WTC11 (cell line): ENCODE data around the gene ZMYND12. TPM values are rescaled to one million over a fixed set of nuclear protein-coding genes. Genes with fewer than 3 reads are reported as not detected.
"Not testable (repeated sequence)": the region's sequence is repeated elsewhere in the genome, so short reads cannot be mapped to it uniquely, and the experiment has no call there.

Source experiments
- ATAC-seq: fragments of 200-7000 bp; cut with Tn5 transposase; 2 replicates; pipeline ENCODE4 v1.10.0; 2021; ENCODE audit warnings: mild to moderate bottlenecking, moderate library complexity
- CTCF ChIA-PET: fragments of 300-600 bp; sonication (Branson Sonifier 250); formaldehyde crosslinking; loops from one replicate; lab custom pipeline; 2021; ENCODE audit warnings: antibody characterized with exemption; lab: Charles Lee
- POLR2A ChIA-PET: fragments of 350-600 bp; sonication (Branson Sonifier 250); formaldehyde crosslinking; loops from one replicate; lab custom pipeline; 2021; ENCODE audit warnings: antibody characterized with exemption; lab: Charles Lee
- DNase-seq: peaks from one replicate; pipeline ENCODE4 v3.0.0; 2021; ENCODE audit warnings: low spot score
- H3K27ac Mint-ChIP-seq: 2 replicates; pipeline ENCODE4 v1.8.0; 2021; ENCODE audit warnings: mixed read lengths
- H3K27me3 Mint-ChIP-seq: 2 replicates; pipeline ENCODE4 v1.8.0; 2021; ENCODE audit warnings: low read depth, mild to moderate bottlenecking, moderate library complexity, mixed read lengths
- H3K36me3 Mint-ChIP-seq: 2 replicates; pipeline ENCODE4 v1.8.0; 2021; ENCODE audit warnings: mixed read lengths
- H3K4me1 Mint-ChIP-seq: 2 replicates; pipeline ENCODE4 v1.8.0; 2022; ENCODE audit warnings: mixed read lengths
- H3K4me3 Mint-ChIP-seq: 2 replicates; pipeline ENCODE4 v1.8.0; 2021; ENCODE audit warnings: mild to moderate bottlenecking, moderate library complexity, mixed read lengths
- H3K9me3 Mint-ChIP-seq: 2 replicates; pipeline ENCODE4 v1.8.0; 2021; ENCODE audit warnings: mixed read lengths
- ARID4B ChIP-seq: sonication (generic); formaldehyde crosslinking; IDR thresholded peaks from 2 replicates; pipeline ENCODE4 v1.8.0; 2023; ENCODE audit warnings: missing genetic modification reagents, mild to moderate bottlenecking, borderline replicate concordance
- ATF6 ChIP-seq: sonication (generic); formaldehyde crosslinking; IDR thresholded peaks from 2 replicates; pipeline ENCODE4 v1.8.1; 2023; ENCODE audit warnings: mild to moderate bottlenecking, missing genetic modification reagents
- ESRRA ChIP-seq: sonication (generic); formaldehyde crosslinking; IDR thresholded peaks from 2 replicates; pipeline ENCODE4 v1.8.1; 2022; ENCODE audit warnings: mild to moderate bottlenecking, missing genetic modification reagents, borderline replicate concordance
- FOXK1 ChIP-seq: sonication (generic); formaldehyde crosslinking; IDR thresholded peaks from 2 replicates; pipeline ENCODE4 v1.8.0; 2022; ENCODE audit warnings: mild to moderate bottlenecking, moderate library complexity, missing genetic modification reagents
- HMGA2 ChIP-seq: fragments of 250-450 bp; sonication (Bioruptor Pico); IDR thresholded peaks from 2 replicates; pipeline ENCODE4 v1.4.0; 2021; ENCODE audit warnings: mild to moderate bottlenecking, moderate library complexity
- MAX ChIP-seq: sonication (generic); formaldehyde crosslinking; IDR thresholded peaks from 2 replicates; pipeline ENCODE4 v1.8.0; 2022; ENCODE audit warnings: mild to moderate bottlenecking, missing genetic modification reagents
- PREB ChIP-seq: sonication (generic); formaldehyde crosslinking; IDR thresholded peaks from 2 replicates; pipeline ENCODE4 v1.8.1; 2022; ENCODE audit warnings: mild to moderate bottlenecking, missing genetic modification reagents, moderate library complexity, borderline replicate concordance
- SP1 ChIP-seq: sonication (generic); formaldehyde crosslinking; conservative IDR thresholded peaks from 2 replicates; pipeline ENCODE4 v1.8.1; 2022; ENCODE audit warnings: missing genetic modification reagents
- TCF7 ChIP-seq: sonication (generic); formaldehyde crosslinking; IDR thresholded peaks from 2 replicates; pipeline ENCODE4 v1.8.0; 2022; ENCODE audit warnings: mild to moderate bottlenecking, low read depth, missing genetic modification reagents, moderate library complexity
- TEAD1 ChIP-seq: sonication (generic); formaldehyde crosslinking; IDR thresholded peaks from 2 replicates; pipeline ENCODE4 v1.8.0; 2022; ENCODE audit warnings: mild to moderate bottlenecking, missing genetic modification reagents
- USF2 ChIP-seq: sonication (generic); formaldehyde crosslinking; IDR thresholded peaks from 2 replicates; pipeline ENCODE4 v1.8.1; 2023; ENCODE audit warnings: mild to moderate bottlenecking, missing genetic modification reagents, moderate library complexity
- total RNA-seq: library from RNA; stranded (reverse); gene quantifications from 3 replicates; pipeline ENCODE4 v1.2.3, GENCODE V29; 2021

ZMYND12 gene
- total RNA-seq, 1 experiment from 2014 or later = 0.63 TPM

- TF ChIP-seq PREB (no peak), TEAD1 (CRISPR knock-in tag) (no peak)
- TF ChIP-seq, all 79 proteins: peak for 0
Observed at GRCh38 chr1:42504535-42505128, 48.8 kb upstream of the ZMYND12 start (continued).

- H3K27me3 Mint-ChIP-seq, POLR2A ChIA-PET, DNase-seq, H3K27ac Mint-ChIP-seq, CTCF ChIA-PET, H3K4me3 Mint-ChIP-seq, ATAC-seq, H3K4me1 Mint-ChIP-seq: not testable (repeated sequence)
- H3K9me3 Mint-ChIP-seq = peaks cover 65% of the 10 kb centered on the region
- H3K36me3 Mint-ChIP-seq = peaks cover 46% of the 10 kb centered on the region
Observed at GRCh38 chr1:42502031-42502430, 46.2 kb upstream of the ZMYND12 start.

- no peak overlapping the region for H3K4me3 Mint-ChIP-seq
- no peaks in the 10 kb centered on the region for H3K4me1 Mint-ChIP-seq
- peaks cover 8% of the 10 kb centered on the region for H3K9me3 Mint-ChIP-seq
- H3K27me3 Mint-ChIP-seq = peaks cover 12% of the 10 kb centered on the region
- TF ChIP-seq HMGA2 (CRISPR knock-in tag) = peak; percentile 93
- no peak for TF ChIP-seq MAX (CRISPR knock-in tag)
- ATAC-seq (no peak), DNase-seq (no peak)
- H3K27ac Mint-ChIP-seq = no peak overlapping the region
- H3K36me3 Mint-ChIP-seq = no peaks in the 10 kb centered on the region; the same call in 1 of the 2 replicates
- ChIA-PET POLR2A (no interaction called here), CTCF (no interaction called here)
Observed at GRCh38 chr1:42490237-42490636, 34.4 kb upstream of the ZMYND12 start.

- DNase-seq = no peak
Observed at GRCh38 chr1:42484382-42484781, 28.6 kb upstream of the ZMYND12 start.

More at GRCh38 chr1:42484382-42484781, 28.6 kb upstream of the ZMYND12 start:
- H3K27me3 Mint-ChIP-seq = peaks cover 8% of the 10 kb centered on the region
- POLR2A ChIA-PET = no interaction called here
- no peaks in the 10 kb centered on the region for H3K36me3 Mint-ChIP-seq
- ATAC-seq = no peak
- no peak overlapping the region for H3K27ac Mint-ChIP-seq
- TF ChIP-seq FOXK1 (CRISPR knock-in tag) (no peak), HMGA2 (CRISPR knock-in tag) (no peak), TCF7 (no peak), USF2 (no peak), MAX (CRISPR knock-in tag) (no peak), ATF6 (no peak), ESRRA (CRISPR knock-in tag) (no peak), SP1 (CRISPR knock-in tag) (no peak), ARID4B (CRISPR knock-in tag) (no peak)
- H3K4me1 Mint-ChIP-seq = 0 out of 2 replicates have a peak, but pooled peaks cover 2% of the 10 kb centered on the region
- CTCF ChIA-PET = no interaction called here
- H3K4me3 Mint-ChIP-seq = no peak overlapping the region
- no peaks in the 10 kb centered on the region for H3K9me3 Mint-ChIP-seq
